Sigmoid colon (tissue), 7 donors: ENCODE results near the gene ZDHHC11. TPM values are rescaled to one million over a fixed set of nuclear protein-coding genes. Genes with fewer than 3 reads are reported as not detected.
"Not testable (repeated sequence)": the region's sequence is repeated elsewhere in the genome, so short reads cannot be mapped to it uniquely, and the experiment has no call there.

ENCODE experiments used
- DNase-seq: peaks from one replicate; pipeline ENCODE4 v3.0.0-alpha.2; 2019
- H3K27ac ChIP-seq, 4 donors: fragments of 200-600 bp; sonication (generic); one replicate each; pipeline ENCODE4 v1.5.1; 2016 to 2019; ENCODE audit warnings: mild to moderate bottlenecking in 1 of 4
- H3K27me3 ChIP-seq, 3 donors: fragments of 200-600 bp; sonication (generic); one replicate each; pipeline ENCODE4 v1.5.1; 2019; ENCODE audit warnings: mild to moderate bottlenecking in 1 of 3
- H3K36me3 ChIP-seq, 4 donors: fragments of 200-600 bp; sonication (generic); one replicate each; pipeline ENCODE4 v1.5.1; 2016 to 2019
- H3K4me1 ChIP-seq, 4 donors: fragments of 200-600 bp; sonication (generic); one replicate each; pipeline ENCODE4 v1.5.1; 2017 to 2019
- H3K4me3 ChIP-seq, 4 donors: fragments of 200-600 bp; sonication (generic); one replicate each; pipeline ENCODE4 v1.5.1; 2017 to 2019; ENCODE audit warnings: mild to moderate bottlenecking in 2 of 4, moderate library complexity in 1 of 4
- H3K9me3 ChIP-seq, 4 donors: fragments of 200-600 bp in 3 of 4; sonication (generic) in 3 of 4; one replicate each; pipeline versions ENCODE4 v1.5.1 to v1.6.1; 2013 to 2019
- WGBS, 2 donors: extraction: QIAGEN DNeasy Blood & Tissue Kit; methylation state at CpG; one replicate each; pipeline ENCODE4 v1.1.7; 2013; 5-methylcytosine and 5-hydroxymethylcytosine counted together
- intact Hi-C: fragments of 100-400 bp; cut with DNase I; formaldehyde crosslinking; loops from one replicate; pipeline ENCODE4 v1.15.1; 2023
- polyA plus RNA-seq, 3 donors: library from polyadenylated mRNA; stranded (reverse); fragments of 200-250 nt; gene quantifications; one replicate each; pipeline ENCODE4 v1.2.3, GENCODE V29; 2013
- total RNA-seq, 4 donors: library from RNA; depleted of rRNA; stranded (reverse); fragments of >200 nt; gene quantifications; one replicate each; pipeline ENCODE4 v1.1.0, GENCODE V29; 2016
- donor health status: healthy with polysubstance abuse.
- donor health status: Bipolar disorder and iron deficiency.
- donor health status: healthy.

ZDHHC11 gene
- total and polyA plus RNA-seq, 7 donors: 0.60 to 8.0 (median 3.7) TPM; not detected in 1

- not testable (repeated sequence) for H3K27ac ChIP-seq, H3K9me3 ChIP-seq, H3K4me3 ChIP-seq, H3K4me1 ChIP-seq, H3K36me3 ChIP-seq, H3K27me3 ChIP-seq
- intact Hi-C loops: loop anchor here (5.0 kb wide), 1 partner anchor 86 kb away; no protein-coding TSS in a partner anchor
- WGBS, 2 donors: 90 to 92% methylated on average over 18 to 21 of the region's 26 CpGs
- peak; percentile 50 for DNase-seq
Observed at GRCh38 chr5:843371-843770, 7.4 kb downstream of the ZDHHC11 start.

- not testable (repeated sequence) for H3K4me3 ChIP-seq, H3K27me3 ChIP-seq, H3K4me1 ChIP-seq, H3K27ac ChIP-seq, H3K9me3 ChIP-seq, H3K36me3 ChIP-seq
- 89 to 90% methylated on average over 28 to 29 of the region's 32 CpGs for WGBS, 2 donors
- intact Hi-C loops: loop anchor here (5.0 kb wide), 1 partner anchor 85 kb away; no protein-coding TSS in a partner anchor
- peak; percentile 62 for DNase-seq
Observed at GRCh38 chr5:842402-843221, 8.2 kb downstream of the ZDHHC11 start.

- not testable (repeated sequence) for H3K27ac ChIP-seq, H3K4me1 ChIP-seq, H3K36me3 ChIP-seq, H3K27me3 ChIP-seq, H3K4me3 ChIP-seq, H3K9me3 ChIP-seq
- intact Hi-C loops: loop anchor here (5.0 kb wide), 1 partner anchor 84 kb away; no protein-coding TSS in a partner anchor
- WGBS, 2 donors: 87 to 88% methylated on average over 14 of the region's 15 CpGs
- peak; percentile 61 for DNase-seq
Observed at GRCh38 chr5:841531-842401, 9.0 kb downstream of the ZDHHC11 start.

- not testable (repeated sequence) for H3K36me3 ChIP-seq, H3K9me3 ChIP-seq, H3K4me3 ChIP-seq, H3K27ac ChIP-seq, DNase-seq, H3K27me3 ChIP-seq, H3K4me1 ChIP-seq
- WGBS, 2 donors: 89 to 95% methylated on average over 10 of the region's 10 CpGs
- intact Hi-C loops: loop anchor here (5.0 kb wide), 1 partner anchor 84 kb away; no protein-coding TSS in a partner anchor
Observed at GRCh38 chr5:840974-841435, 9.8 kb downstream of the ZDHHC11 start.

- intact Hi-C loops: loop anchor here (5.0 kb wide), 1 partner anchor 83 kb away; no protein-coding TSS in a partner anchor
- not testable (repeated sequence) for H3K36me3 ChIP-seq, H3K9me3 ChIP-seq, H3K4me1 ChIP-seq, H3K27ac ChIP-seq, H3K27me3 ChIP-seq, H3K4me3 ChIP-seq
- 91% methylated on average over 21 of the region's 21 CpGs for WGBS, 2 donors
- DNase-seq: peak; percentile 69
Observed at GRCh38 chr5:840118-840973, 10.4 kb downstream of the ZDHHC11 start.

GRCh38 chr5:838431-838851, 12.3 kb downstream of the ZDHHC11 start:
- H3K27me3 ChIP-seq, H3K4me3 ChIP-seq, intact Hi-C loops, H3K9me3 ChIP-seq, H3K27ac ChIP-seq, H3K4me1 ChIP-seq, H3K36me3 ChIP-seq: not testable (repeated sequence)
- WGBS, 2 donors: 89 to 93% methylated on average over 10 of the region's 10 CpGs
- peak; percentile 49 for DNase-seq

- DNase-seq, H3K4me1 ChIP-seq, H3K36me3 ChIP-seq, H3K9me3 ChIP-seq, H3K27me3 ChIP-seq, H3K27ac ChIP-seq, H3K4me3 ChIP-seq, intact Hi-C loops: not testable (repeated sequence)
- WGBS, 2 donors: 95% methylated on average over 14 of the region's 14 CpGs
Observed at GRCh38 chr5:837621-838121, 13.1 kb downstream of the ZDHHC11 start.

GRCh38 chr5:835933-836612, 14.7 kb downstream of the ZDHHC11 start:
- H3K27ac ChIP-seq, intact Hi-C loops, DNase-seq, H3K4me3 ChIP-seq, H3K36me3 ChIP-seq, H3K4me1 ChIP-seq, H3K27me3 ChIP-seq, H3K9me3 ChIP-seq: not testable (repeated sequence)
- WGBS, 2 donors: 68 to 71% methylated on average over 7 of the region's 7 CpGs

GRCh38 chr5:834013-834412, 16.8 kb downstream of the ZDHHC11 start:
- 58 to 77% methylated on average over 2 of the region's 2 CpGs for WGBS, 2 donors

GRCh38 chr5:828194-828593, 22.6 kb downstream of the ZDHHC11 start:
- DNase-seq, H3K4me3 ChIP-seq, H3K4me1 ChIP-seq, H3K9me3 ChIP-seq, H3K36me3 ChIP-seq, intact Hi-C loops, H3K27me3 ChIP-seq, H3K27ac ChIP-seq: not testable (repeated sequence)
- WGBS, 2 donors: 94 to 96% methylated on average over 17 to 18 of the region's 19 CpGs

More at GRCh38 chr5:834013-834412, 16.8 kb downstream of the ZDHHC11 start:
- DNase-seq, H3K4me3 ChIP-seq, H3K36me3 ChIP-seq, H3K9me3 ChIP-seq, H3K27me3 ChIP-seq, H3K4me1 ChIP-seq, intact Hi-C loops, H3K27ac ChIP-seq: not testable (repeated sequence)

GRCh38 chr5:825544-825943, 25.2 kb downstream of the ZDHHC11 start:
- H3K36me3 ChIP-seq, H3K4me3 ChIP-seq, H3K9me3 ChIP-seq, H3K4me1 ChIP-seq, DNase-seq, H3K27ac ChIP-seq, H3K27me3 ChIP-seq, intact Hi-C loops: not testable (repeated sequence)
- 0 to 62% methylated on average over 1 of the region's 1 CpG for WGBS, 2 donors
